WTC11 (cell line): ENCODE results near the gene GRIFIN. TPM values are rescaled to one million over a fixed set of nuclear protein-coding genes. Genes with fewer than 3 reads are reported as not detected.

Experiments
- ATAC-seq: fragments of 200-7000 bp; cut with Tn5 transposase; 2 replicates; pipeline ENCODE4 v1.10.0; 2021; ENCODE audit warnings: mild to moderate bottlenecking, moderate library complexity
- CTCF ChIA-PET: fragments of 300-600 bp; sonication (Branson Sonifier 250); formaldehyde crosslinking; loops from one replicate; lab custom pipeline; 2021; ENCODE audit warnings: antibody characterized with exemption; lab: Charles Lee
- POLR2A ChIA-PET: fragments of 350-600 bp; sonication (Branson Sonifier 250); formaldehyde crosslinking; loops from one replicate; lab custom pipeline; 2021; ENCODE audit warnings: antibody characterized with exemption; lab: Charles Lee
- DNase-seq: peaks from one replicate; pipeline ENCODE4 v3.0.0; 2021; ENCODE audit warnings: low spot score
- H3K27ac Mint-ChIP-seq: 2 replicates; pipeline ENCODE4 v1.8.0; 2021; ENCODE audit warnings: mixed read lengths
- H3K27me3 Mint-ChIP-seq: 2 replicates; pipeline ENCODE4 v1.8.0; 2021; ENCODE audit warnings: low read depth, mild to moderate bottlenecking, moderate library complexity, mixed read lengths
- H3K36me3 Mint-ChIP-seq: 2 replicates; pipeline ENCODE4 v1.8.0; 2021; ENCODE audit warnings: mixed read lengths
- H3K4me1 Mint-ChIP-seq: 2 replicates; pipeline ENCODE4 v1.8.0; 2022; ENCODE audit warnings: mixed read lengths
- H3K4me3 Mint-ChIP-seq: 2 replicates; pipeline ENCODE4 v1.8.0; 2021; ENCODE audit warnings: mild to moderate bottlenecking, moderate library complexity, mixed read lengths
- H3K9me3 Mint-ChIP-seq: 2 replicates; pipeline ENCODE4 v1.8.0; 2021; ENCODE audit warnings: mixed read lengths
- CBFB ChIP-seq: sonication (generic); formaldehyde crosslinking; IDR thresholded peaks from 2 replicates; pipeline ENCODE4 v1.8.1; 2022; ENCODE audit warnings: mild to moderate bottlenecking, low read depth, missing genetic modification reagents
- E2F1 ChIP-seq: sonication (generic); formaldehyde crosslinking; IDR thresholded peaks from 2 replicates; pipeline ENCODE4 v1.8.0; 2022; ENCODE audit warnings: mild to moderate bottlenecking, missing genetic modification reagents
- EMX1 ChIP-seq: fragments of 250-450 bp; sonication (Bioruptor Pico); IDR thresholded peaks from 2 replicates; pipeline ENCODE4 v1.8.0; 2021; ENCODE audit warnings: mild to moderate bottlenecking
- ETV6 ChIP-seq: sonication (generic); formaldehyde crosslinking; IDR thresholded peaks from 2 replicates; pipeline ENCODE4 v1.8.1; 2022; ENCODE audit warnings: mild to moderate bottlenecking, missing genetic modification reagents
- FOXP1 ChIP-seq: sonication (generic); formaldehyde crosslinking; IDR thresholded peaks from 2 replicates; pipeline ENCODE4 v1.8.0; 2022; ENCODE audit warnings: missing genetic modification reagents, mild to moderate bottlenecking, moderate library complexity, borderline replicate concordance
- GRHL2 ChIP-seq: fragments of 250-450 bp; sonication (Bioruptor Pico); IDR thresholded peaks from 2 replicates; pipeline ENCODE4 v1.8.0; 2022; ENCODE audit warnings: mild to moderate bottlenecking, moderate library complexity; ENCODE audit not compliant: insufficient replicate concordance, severe bottlenecking
- HMGA2 ChIP-seq: fragments of 250-450 bp; sonication (Bioruptor Pico); IDR thresholded peaks from 2 replicates; pipeline ENCODE4 v1.4.0; 2021; ENCODE audit warnings: mild to moderate bottlenecking, moderate library complexity
- MXD4 ChIP-seq: fragments of 250-450 bp; sonication (Bioruptor Pico); IDR thresholded peaks from 2 replicates; pipeline ENCODE4 v1.8.0; 2021; ENCODE audit warnings: mild to moderate bottlenecking, moderate library complexity, borderline replicate concordance
- NFE2L1 ChIP-seq: sonication (generic); formaldehyde crosslinking; IDR thresholded peaks from 2 replicates; pipeline ENCODE4 v1.8.1; 2023; ENCODE audit warnings: missing genetic modification reagents
- RELA ChIP-seq: sonication (generic); formaldehyde crosslinking; IDR thresholded peaks from 2 replicates; pipeline ENCODE4 v1.8.1; 2022; ENCODE audit warnings: missing genetic modification reagents, mild to moderate bottlenecking, borderline replicate concordance
- RORB ChIP-seq: fragments of 250-450 bp; sonication (Bioruptor Pico); IDR thresholded peaks from 2 replicates; pipeline ENCODE4 v1.9.0; 2021; ENCODE audit warnings: mild to moderate bottlenecking
- STAT6 ChIP-seq: sonication (generic); formaldehyde crosslinking; conservative IDR thresholded peaks from 2 replicates; pipeline ENCODE4 v1.8.1; 2023; ENCODE audit warnings: mild to moderate bottlenecking, low read depth, missing genetic modification reagents, moderate library complexity
- ZBTB21 ChIP-seq: sonication (generic); formaldehyde crosslinking; IDR thresholded peaks from 2 replicates; pipeline ENCODE4 v1.8.1; 2023; ENCODE audit warnings: mild to moderate bottlenecking, missing genetic modification reagents, borderline replicate concordance
- ZNF423 ChIP-seq: fragments of 250-450 bp; sonication (Bioruptor Pico); IDR thresholded peaks from 2 replicates; pipeline ENCODE4 v2.1.2; 2022; ENCODE audit warnings: mild to moderate bottlenecking, moderate library complexity
- total RNA-seq: library from RNA; stranded (reverse); gene quantifications from 3 replicates; pipeline ENCODE4 v1.2.3, GENCODE V29; 2021
- TF ChIP-seq, protein P1 (sequence below): sonication (generic); formaldehyde crosslinking; IDR thresholded peaks from 2 replicates; pipeline ENCODE4 v1.8.0; 2022; ENCODE audit warnings: missing genetic modification reagents
- TF ChIP-seq, protein P2 (sequence below): sonication (generic); formaldehyde crosslinking; IDR thresholded peaks from 2 replicates; pipeline ENCODE4 v1.8.1; 2022; ENCODE audit warnings: missing genetic modification reagents, borderline replicate concordance
- TF ChIP-seq, protein P3 (sequence below): sonication (generic); formaldehyde crosslinking; IDR thresholded peaks from 2 replicates; pipeline ENCODE4 v1.8.0; 2023; ENCODE audit warnings: mild to moderate bottlenecking, missing genetic modification reagents
- TF ChIP-seq, protein P4 (sequence below): sonication (generic); formaldehyde crosslinking; IDR thresholded peaks from 2 replicates; pipeline ENCODE4 v1.8.0; 2022; ENCODE audit warnings: mild to moderate bottlenecking, missing genetic modification reagents

The GRIFIN gene
- total RNA-seq, 1 experiment from 2014 or later = not detected

DNA sequence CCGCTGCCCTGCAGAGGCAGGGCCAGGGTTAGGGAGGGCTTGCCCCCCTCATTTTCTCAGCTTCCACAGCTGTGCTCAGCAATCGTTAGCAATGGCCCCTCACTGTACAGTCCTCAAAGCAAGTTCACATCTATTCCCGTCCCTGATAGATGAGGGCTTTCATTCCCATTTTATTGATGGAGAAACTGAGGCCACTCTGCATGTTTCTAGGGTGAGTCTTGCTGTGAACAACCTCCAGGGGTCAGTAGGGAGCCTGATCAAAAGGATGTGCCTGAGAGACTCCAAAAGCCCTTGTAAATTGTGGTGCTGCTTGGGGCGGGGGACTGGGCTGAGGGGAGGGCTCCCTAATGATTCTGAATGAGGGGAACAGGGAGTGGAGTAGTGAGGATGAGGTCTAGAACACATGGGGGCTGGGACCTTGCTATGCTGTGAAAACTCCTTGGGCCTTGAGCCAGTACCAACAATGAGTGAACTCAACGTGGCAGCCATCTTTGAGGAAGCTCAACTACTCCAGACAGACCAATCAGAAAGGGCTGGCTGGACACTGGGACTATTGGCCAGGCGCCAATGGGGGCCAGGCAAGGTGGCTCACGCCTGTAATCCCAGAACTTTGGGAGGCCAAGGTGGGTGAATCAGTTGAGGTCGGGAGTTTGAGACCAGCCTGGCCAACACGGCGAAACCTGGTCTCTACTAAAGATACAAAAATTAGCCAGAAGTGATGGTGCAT, 6.7 kb upstream of the GRIFIN start (continued):
- TF ChIP-seq, protein P1, sequence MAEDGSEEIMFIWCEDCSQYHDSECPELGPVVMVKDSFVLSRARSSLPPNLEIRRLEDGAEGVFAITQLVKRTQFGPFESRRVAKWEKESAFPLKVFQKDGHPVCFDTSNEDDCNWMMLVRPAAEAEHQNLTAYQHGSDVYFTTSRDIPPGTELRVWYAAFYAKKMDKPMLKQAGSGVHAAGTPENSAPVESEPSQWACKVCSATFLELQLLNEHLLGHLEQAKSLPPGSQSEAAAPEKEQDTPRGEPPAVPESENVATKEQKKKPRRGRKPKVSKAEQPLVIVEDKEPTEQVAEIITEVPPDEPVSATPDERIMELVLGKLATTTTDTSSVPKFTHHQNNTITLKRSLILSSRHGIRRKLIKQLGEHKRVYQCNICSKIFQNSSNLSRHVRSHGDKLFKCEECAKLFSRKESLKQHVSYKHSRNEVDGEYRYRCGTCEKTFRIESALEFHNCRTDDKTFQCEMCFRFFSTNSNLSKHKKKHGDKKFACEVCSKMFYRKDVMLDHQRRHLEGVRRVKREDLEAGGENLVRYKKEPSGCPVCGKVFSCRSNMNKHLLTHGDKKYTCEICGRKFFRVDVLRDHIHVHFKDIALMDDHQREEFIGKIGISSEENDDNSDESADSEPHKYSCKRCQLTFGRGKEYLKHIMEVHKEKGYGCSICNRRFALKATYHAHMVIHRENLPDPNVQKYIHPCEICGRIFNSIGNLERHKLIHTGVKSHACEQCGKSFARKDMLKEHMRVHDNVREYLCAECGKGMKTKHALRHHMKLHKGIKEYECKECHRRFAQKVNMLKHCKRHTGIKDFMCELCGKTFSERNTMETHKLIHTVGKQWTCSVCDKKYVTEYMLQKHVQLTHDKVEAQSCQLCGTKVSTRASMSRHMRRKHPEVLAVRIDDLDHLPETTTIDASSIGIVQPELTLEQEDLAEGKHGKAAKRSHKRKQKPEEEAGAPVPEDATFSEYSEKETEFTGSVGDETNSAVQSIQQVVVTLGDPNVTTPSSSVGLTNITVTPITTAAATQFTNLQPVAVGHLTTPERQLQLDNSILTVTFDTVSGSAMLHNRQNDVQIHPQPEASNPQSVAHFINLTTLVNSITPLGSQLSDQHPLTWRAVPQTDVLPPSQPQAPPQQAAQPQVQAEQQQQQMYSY (CRISPR knock-in tag) = no peak
- no peak for TF ChIP-seq ETV6 (CRISPR knock-in tag)
- TF ChIP-seq GRHL2 = no peak
- TF ChIP-seq FOXP1 (CRISPR knock-in tag) = no peak
- no peak for TF ChIP-seq RORB (CRISPR knock-in tag)
- no peak for TF ChIP-seq STAT6 (CRISPR knock-in tag)
- no peak for TF ChIP-seq HMGA2 (CRISPR knock-in tag)
- TF ChIP-seq NFE2L1 (CRISPR knock-in tag) = no peak

GRCh38 chr7:2481195-2481594, 5.0 kb upstream of the GRIFIN start:
- ChIA-PET POLR2A (no interaction called here), CTCF (interaction anchor here (0.8 to 5.0 kb wide), 3 partner anchors 12 to 50 kb away, joined by 3 to 34 read pairs (median 13); no protein-coding TSS in a partner anchor)
- no peak overlapping the region for H3K4me3 Mint-ChIP-seq
- no peaks in the 10 kb centered on the region for H3K27me3 Mint-ChIP-seq
- DNase-seq (no peak), ATAC-seq (no peak)
- peaks cover 8% of the 10 kb centered on the region for H3K4me1 Mint-ChIP-seq
- no peak overlapping the region for H3K27ac Mint-ChIP-seq
- no peaks in the 10 kb centered on the region for H3K36me3 Mint-ChIP-seq
- H3K9me3 Mint-ChIP-seq = peaks cover 7% of the 10 kb centered on the region; the same call in 1 of the 2 replicates
- TF ChIP-seq EMX1 = no peak
- no peak for TF ChIP-seq CBFB (CRISPR knock-in tag)

DNA sequence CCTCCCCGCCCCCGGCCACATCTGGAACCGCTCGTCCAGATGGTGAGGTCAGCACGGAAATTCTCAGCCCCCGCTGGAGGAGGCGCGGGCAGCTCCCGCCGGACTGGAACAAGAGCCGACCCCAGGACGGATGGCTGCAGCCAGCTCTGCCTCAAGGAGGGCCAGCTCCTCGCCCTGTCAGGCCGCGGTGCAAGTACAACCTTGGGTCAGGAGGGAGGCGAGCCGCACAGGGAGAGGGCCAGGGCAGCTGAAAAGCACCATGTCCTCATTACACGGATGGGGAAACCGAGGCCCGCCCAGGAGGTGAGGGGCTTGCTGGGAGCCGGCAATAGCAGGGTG, 3.8 kb upstream of the GRIFIN start:
- H3K27ac Mint-ChIP-seq = no peak overlapping the region
- CTCF ChIA-PET = interaction anchor here (1.0 to 5.0 kb wide), 5 partner anchors 11 to 49 kb away, joined by 3 to 34 read pairs (median 4); no protein-coding TSS in a partner anchor
- H3K4me1 Mint-ChIP-seq = peaks cover 8% of the 10 kb centered on the region
- POLR2A ChIA-PET = interaction anchor here (1.2 to 1.5 kb wide), 2 partner anchors 16 to 60 kb away, joined by 3 read pairs; no protein-coding TSS in a partner anchor
- no peak overlapping the region for H3K4me3 Mint-ChIP-seq
- H3K36me3 Mint-ChIP-seq = no peaks in the 10 kb centered on the region
- DNase-seq (no peak), ATAC-seq (no peak)
- TF ChIP-seq, protein P2, sequence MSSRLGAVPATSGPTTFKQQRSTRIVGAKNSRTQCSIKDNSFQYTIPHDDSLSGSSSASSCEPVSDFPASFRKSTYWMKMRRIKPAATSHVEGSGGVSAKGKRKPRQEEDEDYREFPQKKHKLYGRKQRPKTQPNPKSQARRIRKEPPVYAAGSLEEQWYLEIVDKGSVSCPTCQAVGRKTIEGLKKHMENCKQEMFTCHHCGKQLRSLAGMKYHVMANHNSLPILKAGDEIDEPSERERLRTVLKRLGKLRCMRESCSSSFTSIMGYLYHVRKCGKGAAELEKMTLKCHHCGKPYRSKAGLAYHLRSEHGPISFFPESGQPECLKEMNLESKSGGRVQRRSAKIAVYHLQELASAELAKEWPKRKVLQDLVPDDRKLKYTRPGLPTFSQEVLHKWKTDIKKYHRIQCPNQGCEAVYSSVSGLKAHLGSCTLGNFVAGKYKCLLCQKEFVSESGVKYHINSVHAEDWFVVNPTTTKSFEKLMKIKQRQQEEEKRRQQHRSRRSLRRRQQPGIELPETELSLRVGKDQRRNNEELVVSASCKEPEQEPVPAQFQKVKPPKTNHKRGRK (CRISPR knock-in tag) = no peak
- TF ChIP-seq, protein P3, sequence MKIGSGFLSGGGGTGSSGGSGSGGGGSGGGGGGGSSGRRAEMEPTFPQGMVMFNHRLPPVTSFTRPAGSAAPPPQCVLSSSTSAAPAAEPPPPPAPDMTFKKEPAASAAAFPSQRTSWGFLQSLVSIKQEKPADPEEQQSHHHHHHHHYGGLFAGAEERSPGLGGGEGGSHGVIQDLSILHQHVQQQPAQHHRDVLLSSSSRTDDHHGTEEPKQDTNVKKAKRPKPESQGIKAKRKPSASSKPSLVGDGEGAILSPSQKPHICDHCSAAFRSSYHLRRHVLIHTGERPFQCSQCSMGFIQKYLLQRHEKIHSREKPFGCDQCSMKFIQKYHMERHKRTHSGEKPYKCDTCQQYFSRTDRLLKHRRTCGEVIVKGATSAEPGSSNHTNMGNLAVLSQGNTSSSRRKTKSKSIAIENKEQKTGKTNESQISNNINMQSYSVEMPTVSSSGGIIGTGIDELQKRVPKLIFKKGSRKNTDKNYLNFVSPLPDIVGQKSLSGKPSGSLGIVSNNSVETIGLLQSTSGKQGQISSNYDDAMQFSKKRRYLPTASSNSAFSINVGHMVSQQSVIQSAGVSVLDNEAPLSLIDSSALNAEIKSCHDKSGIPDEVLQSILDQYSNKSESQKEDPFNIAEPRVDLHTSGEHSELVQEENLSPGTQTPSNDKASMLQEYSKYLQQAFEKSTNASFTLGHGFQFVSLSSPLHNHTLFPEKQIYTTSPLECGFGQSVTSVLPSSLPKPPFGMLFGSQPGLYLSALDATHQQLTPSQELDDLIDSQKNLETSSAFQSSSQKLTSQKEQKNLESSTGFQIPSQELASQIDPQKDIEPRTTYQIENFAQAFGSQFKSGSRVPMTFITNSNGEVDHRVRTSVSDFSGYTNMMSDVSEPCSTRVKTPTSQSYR (CRISPR knock-in tag) = no peak
- no peak for TF ChIP-seq ZBTB21 (CRISPR knock-in tag)
- no peak for TF ChIP-seq CBFB (CRISPR knock-in tag)
- TF ChIP-seq MXD4 (CRISPR knock-in tag) = no peak
- TF ChIP-seq RELA (CRISPR knock-in tag) = no peak
- TF ChIP-seq ZNF423 (CRISPR knock-in tag) = no peak
- no peak for TF ChIP-seq E2F1 (CRISPR knock-in tag)
- TF ChIP-seq, protein P4, sequence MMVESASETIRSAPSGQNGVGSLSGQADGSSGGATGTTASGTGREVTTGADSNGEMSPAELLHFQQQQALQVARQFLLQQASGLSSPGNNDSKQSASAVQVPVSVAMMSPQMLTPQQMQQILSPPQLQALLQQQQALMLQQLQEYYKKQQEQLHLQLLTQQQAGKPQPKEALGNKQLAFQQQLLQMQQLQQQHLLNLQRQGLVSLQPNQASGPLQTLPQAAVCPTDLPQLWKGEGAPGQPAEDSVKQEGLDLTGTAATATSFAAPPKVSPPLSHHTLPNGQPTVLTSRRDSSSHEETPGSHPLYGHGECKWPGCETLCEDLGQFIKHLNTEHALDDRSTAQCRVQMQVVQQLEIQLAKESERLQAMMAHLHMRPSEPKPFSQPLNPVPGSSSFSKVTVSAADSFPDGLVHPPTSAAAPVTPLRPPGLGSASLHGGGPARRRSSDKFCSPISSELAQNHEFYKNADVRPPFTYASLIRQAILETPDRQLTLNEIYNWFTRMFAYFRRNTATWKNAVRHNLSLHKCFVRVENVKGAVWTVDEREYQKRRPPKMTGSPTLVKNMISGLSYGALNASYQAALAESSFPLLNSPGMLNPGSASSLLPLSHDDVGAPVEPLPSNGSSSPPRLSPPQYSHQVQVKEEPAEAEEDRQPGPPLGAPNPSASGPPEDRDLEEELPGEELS (CRISPR knock-in tag) = no peak
- TF ChIP-seq, all 79 proteins: peak for 0
- peaks cover 7% of the 10 kb centered on the region; the same call in 1 of the 2 replicates for H3K9me3 Mint-ChIP-seq
- H3K27me3 Mint-ChIP-seq = no peaks in the 10 kb centered on the region
